Cardiac muscle cell (in vitro differentiated cells and primary cell): ENCODE data around the gene PLXDC1. TPM values are rescaled to one million over a fixed set of nuclear protein-coding genes. Genes with fewer than 3 reads are reported as not detected.

Source experiments
- DNase-seq, 2 donors: peaks; one replicate each; pipeline versions ENCODE4 v3.0.0 to v3.0.0-alpha.2; 2010 to 2017; ENCODE audit warnings: low read depth in 1 of 2, low spot score in 1 of 2
- H3K27ac ChIP-seq: fragments of 200-600 bp; sonication (generic); 2 replicates; pipeline ENCODE4 v1.5.1; 2016
- H3K27me3 ChIP-seq: fragments of 200-600 bp; sonication (generic); 2 replicates; pipeline ENCODE4 v1.6.0; 2016; ENCODE audit warnings: control low read depth
- H3K36me3 ChIP-seq: fragments of 200-600 bp; sonication (generic); 2 replicates; pipeline ENCODE4 v1.5.1; 2016; ENCODE audit warnings: control low read depth
- H3K4me1 ChIP-seq: fragments of 200-600 bp; sonication (generic); 2 replicates; pipeline ENCODE4 v1.8.1; 2017; ENCODE audit warnings: low read depth, mild to moderate bottlenecking, mixed run types
- H3K4me3 ChIP-seq: fragments of 200-600 bp; sonication (generic); 2 replicates; pipeline ENCODE4 v1.5.1; 2016; ENCODE audit warnings: mild to moderate bottlenecking
- H3K9me3 ChIP-seq: fragments of 200-600 bp; sonication (generic); 2 replicates; pipeline ENCODE4 v1.5.1; 2017; ENCODE audit warnings: low read depth, mild to moderate bottlenecking, control low read depth
- CTCF ChIP-seq: IDR thresholded peaks from 2 replicates; pipeline ENCODE4 v1.5.1; 2012; ENCODE audit warnings: low read depth, mild to moderate bottlenecking, low read length
- polyA plus RNA-seq: library from polyadenylated mRNA; unstranded; fragments of >200 nt; fragmentation: Nextera tagmentation; extraction: Ambion mirVana; gene quantifications from 2 replicates; pipeline ENCODE4 v1.2.1, GENCODE V29; 2016
- total RNA-seq: library from RNA; depleted of rRNA; stranded (reverse); fragments of >200 nt; gene quantifications from 2 replicates; pipeline ENCODE4 v1.2.3, GENCODE V29; 2016

The PLXDC1 gene
- total and polyA plus RNA-seq, 2 experiments from 2014 or later: 6.3 to 25.0 TPM

DNA sequence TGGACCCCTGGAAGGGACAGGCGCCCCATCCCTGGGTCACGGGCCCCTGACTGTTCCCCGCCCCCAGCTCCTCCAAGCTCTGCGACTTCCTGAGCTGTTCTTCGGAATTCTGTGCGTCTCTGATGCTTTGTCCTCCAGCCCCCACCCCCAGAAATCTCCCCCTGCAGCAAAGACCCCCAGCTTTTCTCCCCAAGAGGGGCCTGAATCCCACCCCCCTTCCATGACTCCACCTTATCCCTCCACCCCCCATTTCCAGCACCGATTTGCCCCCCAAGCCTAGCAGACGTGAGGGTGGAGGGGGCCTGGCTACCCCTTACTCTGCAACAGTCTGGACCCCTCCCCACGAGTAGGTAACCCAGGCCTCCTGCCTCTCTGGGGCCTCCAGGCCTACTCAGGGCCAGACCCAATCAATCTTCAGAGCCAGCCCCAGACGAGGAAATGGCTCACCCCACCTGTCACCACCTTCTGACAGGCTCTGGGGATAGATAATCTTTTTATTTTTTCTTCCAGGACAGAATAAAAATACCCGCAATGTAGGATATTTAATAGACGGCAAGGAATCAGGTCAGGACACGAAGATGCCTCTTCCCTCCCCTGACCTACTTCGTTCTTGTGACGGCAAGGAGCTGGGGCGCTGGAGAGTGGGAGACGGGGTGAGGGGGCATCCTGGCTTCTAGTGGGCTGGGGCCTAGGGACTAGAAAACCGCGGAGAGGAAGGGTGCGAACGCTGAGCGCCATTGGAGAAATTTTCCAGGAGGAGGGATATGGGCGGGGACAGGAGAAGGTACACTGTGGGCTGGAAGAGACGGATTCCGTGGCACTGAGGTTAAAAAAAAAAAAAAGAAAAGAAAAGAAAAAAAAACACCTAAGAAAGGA lies 744 bp upstream of the PLXDC1 start:
- Histone ChIP-seq H3K9me3 (no peaks in the 10 kb centered on the region), H3K4me3 (peak overlapping the region; percentile 95), H3K4me1 (peaks cover 9% of the 10 kb centered on the region), H3K27me3 (peaks cover 31% of the 10 kb centered on the region), H3K27ac (no peak overlapping the region), H3K36me3 (no peaks in the 10 kb centered on the region)
- no peak for TF ChIP-seq CTCF
- peak in 1 of 2 donors; percentile 56 for DNase-seq

DNA sequence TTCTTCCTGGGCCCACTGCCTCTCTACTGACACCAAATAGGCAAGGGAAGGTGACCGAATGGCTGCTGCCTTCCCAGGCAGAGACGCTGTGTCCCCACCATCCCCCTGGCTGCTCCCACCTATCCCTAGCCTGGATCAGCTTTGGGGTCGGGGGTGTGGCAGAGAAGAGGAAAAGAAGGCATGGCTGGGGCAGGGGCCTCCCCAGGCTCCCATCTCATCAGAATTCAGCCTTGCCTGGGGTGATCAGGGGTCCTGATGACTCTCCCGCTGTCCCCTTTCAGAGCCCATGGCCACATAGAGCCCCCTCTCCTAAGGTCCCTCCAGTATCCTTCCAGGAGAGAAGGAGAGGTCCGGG lies 665 bp downstream of the PLXDC1 start:
- peaks cover 9% of the 10 kb centered on the region for H3K4me1 ChIP-seq
- H3K36me3 ChIP-seq: no peaks in the 10 kb centered on the region
- no peak for TF ChIP-seq CTCF
- peaks cover 31% of the 10 kb centered on the region for H3K27me3 ChIP-seq
- no peak for DNase-seq
- no peaks in the 10 kb centered on the region for H3K9me3 ChIP-seq
- no peak overlapping the region for H3K27ac ChIP-seq
- peak overlapping the region; percentile 95 for H3K4me3 ChIP-seq

GRCh38 chr17:39150104-39150634 lies 1.3 kb downstream of the PLXDC1 start:
- H3K4me1 ChIP-seq: peaks cover 9% of the 10 kb centered on the region
- DNase-seq: no peak
- H3K36me3 ChIP-seq: no peaks in the 10 kb centered on the region
- no peak overlapping the region for H3K27ac ChIP-seq
- no peaks in the 10 kb centered on the region for H3K9me3 ChIP-seq
- H3K4me3 ChIP-seq: no peak overlapping the region
- TF ChIP-seq CTCF: no peak
- H3K27me3 ChIP-seq: peaks cover 31% of the 10 kb centered on the region

GRCh38 chr17:39147221-39148185 lies 3.9 kb downstream of the PLXDC1 start:
- Histone ChIP-seq H3K27ac (no peak overlapping the region), H3K36me3 (no peaks in the 10 kb centered on the region), H3K9me3 (no peaks in the 10 kb centered on the region), H3K27me3 (peaks cover 31% of the 10 kb centered on the region), H3K4me1 (peaks cover 9% of the 10 kb centered on the region), H3K4me3 (no peak overlapping the region)
- no peak for DNase-seq
- no peak for TF ChIP-seq CTCF

- H3K9me3 ChIP-seq: no peaks in the 10 kb centered on the region
- H3K27ac ChIP-seq: no peak overlapping the region
- peaks cover 25% of the 10 kb centered on the region for H3K27me3 ChIP-seq
- DNase-seq: no peak
- no peaks in the 10 kb centered on the region for H3K36me3 ChIP-seq
- TF ChIP-seq CTCF: no peak
- H3K4me3 ChIP-seq: no peak overlapping the region
- H3K4me1 ChIP-seq: no peaks in the 10 kb centered on the region
Measured at GRCh38 chr17:39146273-39146672, 5.2 kb downstream of the PLXDC1 start.
